ENCODE measurements around the gene ELL3. TPM values are rescaled to one million over a fixed set of nuclear protein-coding genes. Genes with fewer than 3 reads are reported as not detected.

The ELL3 gene
- total and polyA plus RNA-seq, 10 of the 15 experiments (the other 5 are each of a cell fraction or from before 2014, with no cell fraction given) = 12.9 to 30.3 (median 20.2) TPM

GRCh38 chr15:43824302-43825246 is 47.8 kb upstream of the ELL3 start, which contains the start of gene MFAP1 (continued):
- TF ChIP-seq PRDM15 (CRISPR knock-in tag; IDR thresholded peaks at IDR 0.05) = no peak

DNA sequence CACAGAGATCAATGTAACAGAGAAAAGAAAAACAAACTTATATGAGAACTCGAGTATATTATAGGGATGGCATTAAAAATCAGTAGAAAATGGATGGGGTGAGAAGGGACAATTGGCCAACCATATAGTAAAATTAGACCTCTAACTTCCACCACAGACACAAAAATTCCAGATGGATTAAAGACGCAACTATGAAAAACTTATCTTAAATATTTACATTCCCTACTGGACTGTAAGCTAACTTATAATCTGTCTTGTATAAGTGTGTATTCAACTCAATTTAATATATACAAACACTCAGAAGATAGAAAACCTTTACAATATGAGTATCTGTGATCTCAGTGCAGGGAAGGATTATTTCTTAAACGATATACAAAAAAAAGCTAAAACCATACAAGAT is 44.7 kb upstream of the ELL3 start:
- ChIA-PET CTCF (interaction anchor here (1.0 to 1.8 kb wide), 4 partner anchors 11 to 48 kb away, joined by 3 to 7 read pairs (median 4); partner anchors contain the start of gene ELL3), SMC1A (ENCODE audit: uncharacterized antibody, unreplicated experiment) (interaction anchor here (1.1 to 4.3 kb wide), 4 partner anchors 9 to 29 kb away, joined by 3 to 35 read pairs (median 11); partner anchors contain the start of genes HYPK, SERF2 and SERINC4), RAD21 (ENCODE audit: unreplicated experiment) (interaction anchor here (1.0 to 2.0 kb wide), 4 partner anchors 12 to 45 kb away, joined by 3 to 6 read pairs (median 4); partner anchors contain the start of genes ELL3, HYPK and SERINC4), POLR2A (interaction anchor here (0.6 to 6.3 kb wide), 7 partner anchors 10 to 72 kb away, joined by 3 to 74 read pairs (median 5); partner anchors contain the start of gene ELL3)
- no peak for FAIRE-seq
- peaks cover 64% of the 10 kb centered on the region for H3K79me2 ChIP-seq (ENCODE audit: control insufficient read depth, insufficient read depth, low read length)
- intact Hi-C loops (cut with micrococcal nuclease; ENCODE audit: unreplicated experiment) (no loop called here), in situ Hi-C loops (cut with MboI) (no loop called here)
- H3K27ac ChIP-seq (ENCODE audit: control insufficient read depth, insufficient read depth) = no peak overlapping the region
- no peaks in the 10 kb centered on the region for H3K27me3 ChIP-seq (replicated peaks in 1 of 2; ENCODE audit: control insufficient read depth in 2 of 2, insufficient read depth in 2 of 2, low read length in 1 of 2)
- no TSS peak for BruUV-seq (replicated peaks)
- DNase-seq (ENCODE audit: low read depth, low spot score) = no peak
- H2AFZ ChIP-seq (ENCODE audit: control insufficient read depth, low read depth, low read length) = no peak overlapping the region
- H3K9me3 ChIP-seq (replicated peaks; ENCODE audit: control insufficient read depth, insufficient read depth, low read length) = no peaks in the 10 kb centered on the region
- no peak overlapping the region for H3K9ac ChIP-seq (ENCODE audit: control insufficient read depth, insufficient read depth, low read length)
- ATAC-seq = no peak
- no peak overlapping the region for H3K4me3 ChIP-seq
- H3K4me1 ChIP-seq (ENCODE audit: control insufficient read depth, insufficient read depth, low read length) = peaks cover 10% of the 10 kb centered on the region; the same call in 1 of the 2 replicates
- TF ChIP-seq BACH1 (IDR thresholded peaks at IDR 0.05; ENCODE audit: borderline replicate concordance) (no peak), IKZF1 (conservative IDR thresholded peaks at IDR 0.05) (no peak), SMC3 (IDR thresholded peaks at IDR 0.05; ENCODE audit: borderline replicate concordance, low read length) (no peak), SUZ12 (IDR thresholded peaks at IDR 0.05; ENCODE audit: unreplicated experiment) (no peak), NFYB (IDR thresholded peaks at IDR 0.05; ENCODE audit: insufficient read depth, low read depth, low read length) (no peak), ZNF217 (IDR thresholded peaks at IDR 0.05) (no peak), SMAD1 (IDR thresholded peaks at IDR 0.05; ENCODE audit: low read depth, partially characterized antibody) (no peak), ATF2 (IDR thresholded peaks at IDR 0.05; ENCODE audit: low read length) (no peak)
- TF ChIP-seq, protein P1, sequence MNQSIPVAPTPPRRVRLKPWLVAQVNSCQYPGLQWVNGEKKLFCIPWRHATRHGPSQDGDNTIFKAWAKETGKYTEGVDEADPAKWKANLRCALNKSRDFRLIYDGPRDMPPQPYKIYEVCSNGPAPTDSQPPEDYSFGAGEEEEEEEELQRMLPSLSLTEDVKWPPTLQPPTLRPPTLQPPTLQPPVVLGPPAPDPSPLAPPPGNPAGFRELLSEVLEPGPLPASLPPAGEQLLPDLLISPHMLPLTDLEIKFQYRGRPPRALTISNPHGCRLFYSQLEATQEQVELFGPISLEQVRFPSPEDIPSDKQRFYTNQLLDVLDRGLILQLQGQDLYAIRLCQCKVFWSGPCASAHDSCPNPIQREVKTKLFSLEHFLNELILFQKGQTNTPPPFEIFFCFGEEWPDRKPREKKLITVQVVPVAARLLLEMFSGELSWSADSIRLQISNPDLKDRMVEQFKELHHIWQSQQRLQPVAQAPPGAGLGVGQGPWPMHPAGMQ (IDR thresholded peaks at IDR 0.05; ENCODE audit: borderline replicate concordance) = no peak
- TF ChIP-seq, protein P2, sequence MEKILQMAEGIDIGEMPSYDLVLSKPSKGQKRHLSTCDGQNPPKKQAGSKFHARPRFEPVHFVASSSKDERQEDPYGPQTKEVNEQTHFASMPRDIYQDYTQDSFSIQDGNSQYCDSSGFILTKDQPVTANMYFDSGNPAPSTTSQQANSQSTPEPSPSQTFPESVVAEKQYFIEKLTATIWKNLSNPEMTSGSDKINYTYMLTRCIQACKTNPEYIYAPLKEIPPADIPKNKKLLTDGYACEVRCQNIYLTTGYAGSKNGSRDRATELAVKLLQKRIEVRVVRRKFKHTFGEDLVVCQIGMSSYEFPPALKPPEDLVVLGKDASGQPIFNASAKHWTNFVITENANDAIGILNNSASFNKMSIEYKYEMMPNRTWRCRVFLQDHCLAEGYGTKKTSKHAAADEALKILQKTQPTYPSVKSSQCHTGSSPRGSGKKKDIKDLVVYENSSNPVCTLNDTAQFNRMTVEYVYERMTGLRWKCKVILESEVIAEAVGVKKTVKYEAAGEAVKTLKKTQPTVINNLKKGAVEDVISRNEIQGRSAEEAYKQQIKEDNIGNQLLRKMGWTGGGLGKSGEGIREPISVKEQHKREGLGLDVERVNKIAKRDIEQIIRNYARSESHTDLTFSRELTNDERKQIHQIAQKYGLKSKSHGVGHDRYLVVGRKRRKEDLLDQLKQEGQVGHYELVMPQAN (conservative IDR thresholded peaks at IDR 0.05) = no peak
- H3K36me3 ChIP-seq (ENCODE audit: control insufficient read depth in 2 of 2, insufficient read depth in 2 of 2, low read length in 1 of 2) = peaks cover 0 to 6% of the 10 kb centered on the region in 2 experiments; a peak in 2 of 4 replicates
- no peaks in the 10 kb centered on the region for H4K20me1 ChIP-seq (ENCODE audit: control insufficient read depth, insufficient read depth)
- H3K4me2 ChIP-seq (ENCODE audit: control insufficient read depth, insufficient read depth) = peak overlapping the region; percentile 77
- WGBS (ENCODE audit: insufficient coverage, insufficient replicate concordance, low lambda C conversion rate, missing lambda C conversion rate) = 84% methylated on average over 3 of the region's 3 CpGs

Data from GM12878 (cell line).